HepG2 (cell line): Measurements from ENCODE around the gene PLIN4. TPM values are rescaled to one million over a fixed set of nuclear protein-coding genes. Genes with fewer than 3 reads are reported as not detected.

Source experiments
- ATAC-seq: fragments of 200-7000 bp; cut with Tn5 transposase; 3 replicates; pipeline ENCODE4 v1.9.1; 2020; ENCODE audit warnings: mild to moderate bottlenecking, moderate library complexity
- BruUV-seq: library from RNA; stranded (reverse); fragments of 400-500 nt; replicated peaks from 2 replicates; lab custom pipeline; 2021; lab: Mats Ljungman, UMichigan
- CTCF ChIA-PET: fragments of 300-600 bp; formaldehyde crosslinking; extraction: SDS; loops from one replicate; lab custom pipeline; 2021; ENCODE audit warnings: low total read pairs, inconsistent platforms, low intra/inter-chr PET ratio; lab: Yijun Ruan, JAX
- POLR2A ChIA-PET: fragments of 350-600 bp; sonication (Branson Sonifier 250); formaldehyde crosslinking; loops from one replicate; lab custom pipeline; 2020; ENCODE audit warnings: antibody characterized with exemption, inconsistent platforms; lab: Yijun Ruan, JAX
- DNase-seq: peaks from one replicate; pipeline ENCODE4 v3.0.0-alpha.2; 2015; ENCODE audit warnings: low spot score
- FAIRE-seq: peaks from 3 replicates; lab custom pipeline; 2011; peaks lifted over from hg19 to GRCh38; lab: Jason Lieb, UNC
- H2AFZ ChIP-seq: one replicate; pipeline ENCODE4 v1.6.1; 2011; ENCODE audit warnings: low read length, inconsistent platforms
- H3K27ac ChIP-seq: fragments of 300-600 bp; 3 replicates; pipeline ENCODE4 v1.8.0; 2011; ENCODE audit warnings: mixed run types, mild to moderate bottlenecking, mixed read lengths, low read length, inconsistent platforms; ENCODE audit not compliant: insufficient read depth; ENCODE audit errors: extremely low read length
- H3K27me3 ChIP-seq, 2 experiments: fragments of 200-600 bp in 1 of 2; 2 replicates in 1 of 2; 3 replicates in 1 of 2; pipeline versions ENCODE4 v1.6.0 to v1.8.0; 2011; ENCODE audit warnings: low read length in 2 of 2, mild to moderate bottlenecking in 2 of 2, moderate library complexity in 2 of 2, inconsistent platforms in 1 of 2; ENCODE audit not compliant: insufficient read depth in 2 of 2, control insufficient read depth in 1 of 2
- H3K36me3 ChIP-seq, 2 experiments: fragments of 200-600 bp in 1 of 2; replicated peaks in 1 of 2; 2 replicates in 1 of 2; 3 replicates in 1 of 2; pipeline versions ENCODE4 v1.5.1 to v1.8.0; 2011; ENCODE audit warnings: low read length in 2 of 2, inconsistent platforms in 1 of 2; ENCODE audit not compliant: insufficient read depth in 2 of 2, control insufficient read depth in 1 of 2
- H3K4me1 ChIP-seq: 2 replicates; pipeline ENCODE4 v1.5.1; 2012; ENCODE audit warnings: low read length, inconsistent platforms; ENCODE audit not compliant: insufficient read depth
- H3K4me2 ChIP-seq: 2 replicates; pipeline ENCODE4 v1.6.0; 2011; ENCODE audit warnings: low read depth, low read length, inconsistent platforms
- H3K4me3 ChIP-seq, 3 experiments: fragments of 200-600 bp in 1 of 3; sonication (generic), shearing (Covaris generic) in 1 of 3; replicated peaks in 1 of 3; 2 replicates each; pipeline ENCODE4 v1.5.1; 2011 to 2016; ENCODE audit warnings: low read length in 3 of 3, inconsistent platforms in 2 of 3, low read depth in 2 of 3, mild to moderate bottlenecking in 2 of 3, control low read depth in 1 of 3, mixed read lengths in 1 of 3; ENCODE audit not compliant: insufficient read depth in 1 of 3
- H3K79me2 ChIP-seq: one replicate; pipeline ENCODE4 v1.6.1; 2011; ENCODE audit warnings: low read length, inconsistent platforms; ENCODE audit not compliant: insufficient read depth
- H3K9ac ChIP-seq: 2 replicates; pipeline ENCODE4 v1.6.0; 2011; ENCODE audit warnings: mild to moderate bottlenecking, low read depth, low read length, inconsistent platforms; ENCODE audit not compliant: insufficient read depth
- H3K9me3 ChIP-seq: 2 replicates; pipeline ENCODE4 v1.5.1; 2012; ENCODE audit warnings: mild to moderate bottlenecking, low read length
- H4K20me1 ChIP-seq: 2 replicates; pipeline ENCODE4 v1.6.0; 2011; ENCODE audit warnings: inconsistent platforms, mild to moderate bottlenecking, low read length, moderate library complexity; ENCODE audit not compliant: insufficient read depth
- AGO2 ChIP-seq: fragments of 200-400 bp; formaldehyde crosslinking; optimal IDR thresholded peaks from 2 replicates; pipeline ENCODE3; 2017; ENCODE audit warnings: mild to moderate bottlenecking, low read depth, low read length, moderate library complexity
- PBX3 ChIP-seq: sonication (generic); formaldehyde crosslinking; IDR thresholded peaks from 2 replicates; pipeline ENCODE4 v1.8.1; 2023; ENCODE audit warnings: missing genetic modification reagents, inconsistent platforms, borderline replicate concordance
- POLR2A ChIP-seq, 2 experiments: IDR thresholded peaks; 2 replicates each; pipeline ENCODE4 v1.6.1; 2011; ENCODE audit warnings: low read depth in 2 of 2, low read length in 2 of 2, mild to moderate bottlenecking in 1 of 2, moderate library complexity in 1 of 2; ENCODE audit not compliant: insufficient read depth in 1 of 2
- ZBTB38 ChIP-seq: sonication (generic); formaldehyde crosslinking; IDR thresholded peaks from 2 replicates; pipeline ENCODE4 v1.5.1; 2020; ENCODE audit warnings: mild to moderate bottlenecking, missing genetic modification reagents
- ZFP36 ChIP-seq: fragments of 150-350 bp; IDR thresholded peaks from 2 replicates; pipeline ENCODE4 v1.6.1; 2018; ENCODE audit warnings: borderline replicate concordance, low read length, low read depth; ENCODE audit not compliant: partially characterized antibody
- ZNF543 ChIP-seq: sonication (generic); formaldehyde crosslinking; IDR thresholded peaks from 2 replicates; pipeline ENCODE4 v1.4.0; 2020; ENCODE audit warnings: mild to moderate bottlenecking, missing genetic modification reagents
- ZNF629 ChIP-seq: sonication (generic); formaldehyde crosslinking; conservative IDR thresholded peaks from 2 replicates; pipeline ENCODE4 v1.5.0; 2020; ENCODE audit warnings: missing genetic modification reagents
- WGBS: methylation state at CpG from one replicate; pipeline ENCODE4 v1.1.6; 2017; ENCODE audit warnings: low lambda C conversion rate; 5-methylcytosine and 5-hydroxymethylcytosine counted together
- in situ Hi-C: cut with HindIII; loops from 2 replicates; pipeline ENCODE4 v1.10.0; 2017; ENCODE audit warnings: low pct_unique_long_range_greater_than_20kb; ENCODE audit not compliant: extremely low pct_ligation_motif_present
- intact Hi-C: fragments of 100-400 bp; cut with micrococcal nuclease; formaldehyde crosslinking; loops from one replicate; pipeline ENCODE4 v1.10.0; 2022; ENCODE audit not compliant: unreplicated experiment
- polyA plus RNA-seq, 8 experiments: library from polyadenylated mRNA; depleted of rRNA in 3 of 8; stranded (reverse) in 7 of 8; unstranded in 1 of 8; fragments of >200 nt; fragmentation: Illumina TruSeq in 4 of 8; extraction: Trizol in 4 of 8; gene quantifications; 2 replicates each; pipeline versions ENCODE4 v1.2.1 to v1.2.3, GENCODE V29; 2011 to 2016; ENCODE audit warnings: low read depth in 4 of 8, missing spikeins in 1 of 8, mixed read lengths in 1 of 8; ENCODE audit not compliant: insufficient read depth in 1 of 8
- total RNA-seq, 5 experiments: library from RNA; depleted of rRNA; stranded (reverse); fragments of >200 nt; fragmentation: Illumina TruSeq; extraction: Trizol; gene quantifications; 2 replicates each; pipeline ENCODE4 v1.2.3, GENCODE V29; 2016; ENCODE audit warnings: low read depth in 1 of 5
- TF ChIP-seq, protein P1 (sequence below): sonication (generic); formaldehyde crosslinking; conservative IDR thresholded peaks from 2 replicates; pipeline ENCODE4 v1.4.0; 2020; ENCODE audit warnings: missing genetic modification reagents
- TF ChIP-seq, protein P2 (sequence below): sonication (generic); formaldehyde crosslinking; IDR thresholded peaks from 2 replicates; pipeline ENCODE4 v1.4.0; 2020; ENCODE audit warnings: mild to moderate bottlenecking, missing genetic modification reagents

PLIN4 gene
- total and polyA plus RNA-seq, 2 of the 13 experiments (the other 11 are each of a cell fraction or from before 2014, with no cell fraction given): 1.1 to 1.3 TPM

DNA sequence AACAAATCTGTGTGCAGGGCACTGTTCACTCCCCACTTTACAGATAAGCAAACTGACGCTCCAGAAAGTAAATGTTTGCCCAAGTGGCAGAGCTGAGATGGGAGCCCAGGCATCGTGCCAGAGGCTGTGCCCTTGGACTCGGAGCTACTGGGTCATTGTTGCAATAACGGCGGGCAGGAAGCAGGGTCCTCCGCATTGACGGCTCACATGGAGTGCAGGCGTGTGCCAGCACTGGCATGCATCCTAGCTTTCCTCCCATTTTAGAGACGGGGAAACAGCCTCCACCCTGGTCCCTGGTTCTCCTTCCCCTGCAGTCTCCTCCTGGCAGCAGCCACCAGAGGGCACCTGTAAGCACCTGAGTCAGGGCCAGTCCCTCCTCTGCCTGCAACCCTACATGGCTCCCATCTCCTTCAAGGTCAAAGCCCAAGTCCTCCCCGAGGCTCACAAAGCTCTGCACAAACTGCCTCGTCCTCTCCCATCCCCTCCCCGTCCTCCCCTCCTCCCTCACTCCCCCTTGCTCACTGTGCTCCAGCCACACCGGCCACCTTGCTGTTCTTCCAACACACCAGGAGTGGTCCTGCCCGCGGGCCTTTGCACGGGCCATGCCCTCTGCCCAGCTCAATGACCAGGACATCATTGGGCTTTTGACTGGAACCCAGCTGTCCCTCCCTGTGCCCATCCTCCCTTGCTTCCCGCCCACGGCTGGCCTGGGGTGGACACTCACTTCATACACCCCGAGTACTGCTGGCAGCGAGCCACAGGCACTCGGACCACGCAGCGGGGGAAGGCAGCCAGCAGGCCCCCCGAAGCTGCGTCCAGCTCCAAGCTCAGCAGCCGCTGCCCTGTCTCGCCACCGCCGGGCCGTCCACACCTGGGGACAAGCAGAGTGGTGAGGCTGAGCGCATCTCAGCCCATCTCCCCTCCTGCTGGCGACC lies 29.3 kb upstream of the PLIN4 start (continued):
- TF ChIP-seq, protein P1, sequence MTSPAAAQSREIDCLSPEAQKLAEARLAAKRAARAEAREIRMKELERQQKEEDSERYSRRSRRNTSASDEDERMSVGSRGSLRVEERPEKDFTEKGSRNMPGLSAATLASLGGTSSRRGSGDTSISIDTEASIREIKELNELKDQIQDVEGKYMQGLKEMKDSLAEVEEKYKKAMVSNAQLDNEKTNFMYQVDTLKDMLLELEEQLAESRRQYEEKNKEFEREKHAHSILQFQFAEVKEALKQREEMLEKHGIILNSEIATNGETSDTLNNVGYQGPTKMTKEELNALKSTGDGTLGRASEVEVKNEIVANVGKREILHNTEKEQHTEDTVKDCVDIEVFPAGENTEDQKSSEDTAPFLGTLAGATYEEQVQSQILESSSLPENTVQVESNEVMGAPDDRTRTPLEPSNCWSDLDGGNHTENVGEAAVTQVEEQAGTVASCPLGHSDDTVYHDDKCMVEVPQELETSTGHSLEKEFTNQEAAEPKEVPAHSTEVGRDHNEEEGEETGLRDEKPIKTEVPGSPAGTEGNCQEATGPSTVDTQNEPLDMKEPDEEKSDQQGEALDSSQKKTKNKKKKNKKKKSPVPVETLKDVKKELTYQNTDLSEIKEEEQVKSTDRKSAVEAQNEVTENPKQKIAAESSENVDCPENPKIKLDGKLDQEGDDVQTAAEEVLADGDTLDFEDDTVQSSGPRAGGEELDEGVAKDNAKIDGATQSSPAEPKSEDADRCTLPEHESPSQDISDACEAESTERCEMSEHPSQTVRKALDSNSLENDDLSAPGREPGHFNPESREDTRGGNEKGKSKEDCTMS (CRISPR knock-in tag): no peak
- TF ChIP-seq ZNF629 (CRISPR knock-in tag) (peak; percentile 78), PBX3 (no peak), ZFP36 (peak; percentile 64)

- ChIA-PET CTCF (no interaction called here), POLR2A (no interaction called here)
- DNase-seq (no peak), ATAC-seq (no peak), FAIRE-seq (no peak)
- Histone ChIP-seq H3K4me1 (peaks cover 33% of the 10 kb centered on the region), H3K4me3 (no peak overlapping the region), H2AFZ (no peak overlapping the region), H3K27me3 (no peaks in the 10 kb centered on the region), H3K36me3 (peaks cover 10 to 16% of the 10 kb centered on the region in 2 experiments; a peak in 4 of 5 replicates), H3K4me2 (no peak overlapping the region), H3K9me3 (no peaks in the 10 kb centered on the region), H3K79me2 (peaks cover 5% of the 10 kb centered on the region), H3K27ac (no peak overlapping the region), H3K9ac (no peak overlapping the region), H4K20me1 (no peaks in the 10 kb centered on the region)
- no TSS peak for BruUV-seq
- WGBS: 99% methylated on average over 60 of the region's 87 CpGs
- intact Hi-C loops (no loop called here), in situ Hi-C loops (no loop called here)
- TF ChIP-seq AGO2: peak; percentile 66
- TF ChIP-seq ZNF543 (CRISPR knock-in tag): no peak
- 0 out of 4 replicates have a peak, but pooled peaks of 1 of the 2 experiments have one; percentile 17 for TF ChIP-seq POLR2A (IDR thresholded peaks at IDR 0.05; ENCODE audit: insufficient read depth in 1 of 2, low read depth in 2 of 2, low read length in 2 of 2)
- TF ChIP-seq, protein P2, sequence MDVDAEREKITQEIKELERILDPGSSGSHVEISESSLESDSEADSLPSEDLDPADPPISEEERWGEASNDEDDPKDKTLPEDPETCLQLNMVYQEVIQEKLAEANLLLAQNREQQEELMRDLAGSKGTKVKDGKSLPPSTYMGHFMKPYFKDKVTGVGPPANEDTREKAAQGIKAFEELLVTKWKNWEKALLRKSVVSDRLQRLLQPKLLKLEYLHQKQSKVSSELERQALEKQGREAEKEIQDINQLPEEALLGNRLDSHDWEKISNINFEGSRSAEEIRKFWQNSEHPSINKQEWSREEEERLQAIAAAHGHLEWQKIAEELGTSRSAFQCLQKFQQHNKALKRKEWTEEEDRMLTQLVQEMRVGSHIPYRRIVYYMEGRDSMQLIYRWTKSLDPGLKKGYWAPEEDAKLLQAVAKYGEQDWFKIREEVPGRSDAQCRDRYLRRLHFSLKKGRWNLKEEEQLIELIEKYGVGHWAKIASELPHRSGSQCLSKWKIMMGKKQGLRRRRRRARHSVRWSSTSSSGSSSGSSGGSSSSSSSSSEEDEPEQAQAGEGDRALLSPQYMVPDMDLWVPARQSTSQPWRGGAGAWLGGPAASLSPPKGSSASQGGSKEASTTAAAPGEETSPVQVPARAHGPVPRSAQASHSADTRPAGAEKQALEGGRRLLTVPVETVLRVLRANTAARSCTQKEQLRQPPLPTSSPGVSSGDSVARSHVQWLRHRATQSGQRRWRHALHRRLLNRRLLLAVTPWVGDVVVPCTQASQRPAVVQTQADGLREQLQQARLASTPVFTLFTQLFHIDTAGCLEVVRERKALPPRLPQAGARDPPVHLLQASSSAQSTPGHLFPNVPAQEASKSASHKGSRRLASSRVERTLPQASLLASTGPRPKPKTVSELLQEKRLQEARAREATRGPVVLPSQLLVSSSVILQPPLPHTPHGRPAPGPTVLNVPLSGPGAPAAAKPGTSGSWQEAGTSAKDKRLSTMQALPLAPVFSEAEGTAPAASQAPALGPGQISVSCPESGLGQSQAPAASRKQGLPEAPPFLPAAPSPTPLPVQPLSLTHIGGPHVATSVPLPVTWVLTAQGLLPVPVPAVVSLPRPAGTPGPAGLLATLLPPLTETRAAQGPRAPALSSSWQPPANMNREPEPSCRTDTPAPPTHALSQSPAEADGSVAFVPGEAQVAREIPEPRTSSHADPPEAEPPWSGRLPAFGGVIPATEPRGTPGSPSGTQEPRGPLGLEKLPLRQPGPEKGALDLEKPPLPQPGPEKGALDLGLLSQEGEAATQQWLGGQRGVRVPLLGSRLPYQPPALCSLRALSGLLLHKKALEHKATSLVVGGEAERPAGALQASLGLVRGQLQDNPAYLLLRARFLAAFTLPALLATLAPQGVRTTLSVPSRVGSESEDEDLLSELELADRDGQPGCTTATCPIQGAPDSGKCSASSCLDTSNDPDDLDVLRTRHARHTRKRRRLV (CRISPR knock-in tag): no peak
- TF ChIP-seq ZBTB38 (CRISPR knock-in tag): peak; percentile 51; the same call in 1 of the 2 replicates
Observed at GRCh38 chr19:4543842-4544647, 25.8 kb upstream of the PLIN4 start.
